ENCODE data around the gene RPL9.

- no peak for TF ChIP-seq CTCF (IDR thresholded peaks at IDR 0.05 in 8 of 11, conservative IDR thresholded peaks at IDR 0.05 in 3 of 11)
- TF ChIP-seq POLR2AphosphoS5 (IDR thresholded peaks at IDR 0.05): peak in 2 of 3 donors; percentile 38 to 45
Measured at GRCh38 chr4:39451423-39452023, 7.2 kb downstream of the RPL9 start.
